ENCODE measurements around the gene BRIP1. TPM values are rescaled to one million over a fixed set of nuclear protein-coding genes. Genes with fewer than 3 reads are reported as not detected.

BRIP1 gene
- polyA plus RNA-seq, 1 of the 3 experiments (the other 2 are of a cell fraction), result 2.0 TPM

DNA sequence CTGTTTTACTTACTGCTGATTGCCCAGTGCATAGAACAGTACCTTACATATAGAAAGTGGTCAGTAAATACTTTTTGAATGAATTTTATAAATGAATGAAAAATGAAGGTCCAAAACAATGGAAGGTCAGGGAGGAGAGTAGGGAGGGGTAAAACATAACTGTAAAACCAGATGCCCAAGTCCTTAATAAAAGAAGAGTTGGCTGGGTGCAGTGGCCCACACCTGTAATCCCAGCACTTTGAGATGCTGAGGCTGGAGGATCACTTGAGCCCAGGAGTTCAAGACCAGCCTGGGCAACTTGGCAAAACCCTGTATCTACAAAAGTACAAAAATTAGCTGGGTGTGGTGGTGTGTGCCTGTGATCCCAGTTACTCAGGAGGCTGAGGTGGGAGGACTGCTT is 108.2 kb downstream of the BRIP1 start:
- Histone ChIP-seq H3K9me2 (no peaks in the 10 kb centered on the region), H3K4me1 (ENCODE audit: control insufficient read depth in 1 of 2, insufficient read depth in 2 of 2, low read depth in 1 of 2, low read length in 1 of 2) (peaks cover 0 to 13% of the 10 kb centered on the region in 2 experiments; a peak in 2 of 4 replicates), H3F3A (replicated peaks; ENCODE audit: insufficient read depth) (peaks cover 7% of the 10 kb centered on the region), H3K79me2 (ENCODE audit: insufficient read depth) (no peaks in the 10 kb centered on the region; the same call in 1 of the 2 replicates), H3K4me2 (no peak overlapping the region), H3K27me3 (ENCODE audit: insufficient read depth) (no peaks in the 10 kb centered on the region), H3K36me3 (replicated peaks in 1 of 2; ENCODE audit: control insufficient read depth in 1 of 2, insufficient read depth in 2 of 2, low read length in 1 of 2) (peaks cover 5 to 43% of the 10 kb centered on the region in 2 experiments), H3K27ac (ENCODE audit: low read depth in 2 of 2, low read length in 1 of 2) (peak overlapping the region in 1 of 2 experiments; percentile 89; a peak in 2 of 4 replicates), H3K9me3 (peaks cover 10% of the 10 kb centered on the region; the same call in 1 of the 2 replicates), H2AFZ (ENCODE audit: low read depth) (no peak overlapping the region), H4K20me1 (ENCODE audit: insufficient read depth) (no peaks in the 10 kb centered on the region), H3K9ac (no peak overlapping the region), H3K4me3 (ENCODE audit: low read depth in 2 of 2, low read length in 1 of 2) (no peak overlapping the region)
- CTCF ChIA-PET, result interaction anchor here (0.7 to 1.8 kb wide), 4 partner anchors 29 to 240 kb away, joined by 3 read pairs; no protein-coding TSS in a partner anchor
- TF ChIP-seq TEAD4 (IDR thresholded peaks at IDR 0.05; ENCODE audit: borderline replicate concordance, insufficient read depth), result no peak
- DNase-seq, result no peak
- POLR2A ChIA-PET, result no interaction called here

DNA sequence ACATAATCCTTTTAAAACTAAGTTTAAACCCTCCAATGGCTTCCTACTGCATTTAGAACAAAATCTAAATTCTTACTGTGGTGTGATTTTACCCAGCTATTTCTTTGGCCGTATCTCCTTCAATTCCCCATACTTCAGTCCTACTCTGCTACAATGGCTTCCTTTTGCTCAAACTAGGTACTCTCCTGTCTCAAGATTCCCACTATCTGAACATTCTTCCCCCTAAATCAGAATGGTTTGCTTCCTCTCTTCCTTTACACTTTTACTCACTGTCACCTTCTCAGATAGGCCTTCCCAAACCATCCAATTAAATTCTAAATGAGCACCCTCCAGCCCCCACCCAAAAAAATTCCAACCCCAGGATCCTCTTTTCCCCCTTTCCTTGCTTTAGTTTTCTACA is 109.2 kb downstream of the BRIP1 start:
- Histone ChIP-seq H4K20me1 (ENCODE audit: insufficient read depth) (no peaks in the 10 kb centered on the region), H3F3A (replicated peaks; ENCODE audit: insufficient read depth) (peaks cover 8% of the 10 kb centered on the region), H3K4me3 (ENCODE audit: low read depth in 2 of 2, low read length in 1 of 2) (no peak overlapping the region), H2AFZ (ENCODE audit: low read depth) (no peak overlapping the region), H3K9me2 (no peaks in the 10 kb centered on the region), H3K4me1 (ENCODE audit: control insufficient read depth in 1 of 2, insufficient read depth in 2 of 2, low read depth in 1 of 2, low read length in 1 of 2) (peaks cover 0 to 13% of the 10 kb centered on the region in 2 experiments; a peak in 2 of 4 replicates), H3K79me2 (ENCODE audit: insufficient read depth) (no peaks in the 10 kb centered on the region), H3K36me3 (replicated peaks in 1 of 2; ENCODE audit: control insufficient read depth in 1 of 2, insufficient read depth in 2 of 2, low read length in 1 of 2) (peaks cover 4 to 43% of the 10 kb centered on the region in 2 experiments), H3K27ac (ENCODE audit: low read depth in 2 of 2, low read length in 1 of 2) (peak overlapping the region in 1 of 2 experiments; percentile 5; a peak in 1 of 4 replicates), H3K4me2 (no peak overlapping the region), H3K9ac (no peak overlapping the region), H3K9me3 (0 out of 2 replicates have a peak, but pooled peaks cover 2% of the 10 kb centered on the region), H3K27me3 (ENCODE audit: insufficient read depth) (no peaks in the 10 kb centered on the region)
- no peak for TF ChIP-seq CHD2 (IDR thresholded peaks at IDR 0.05; ENCODE audit: low read length, partially characterized antibody)
- TF ChIP-seq, protein P1, sequence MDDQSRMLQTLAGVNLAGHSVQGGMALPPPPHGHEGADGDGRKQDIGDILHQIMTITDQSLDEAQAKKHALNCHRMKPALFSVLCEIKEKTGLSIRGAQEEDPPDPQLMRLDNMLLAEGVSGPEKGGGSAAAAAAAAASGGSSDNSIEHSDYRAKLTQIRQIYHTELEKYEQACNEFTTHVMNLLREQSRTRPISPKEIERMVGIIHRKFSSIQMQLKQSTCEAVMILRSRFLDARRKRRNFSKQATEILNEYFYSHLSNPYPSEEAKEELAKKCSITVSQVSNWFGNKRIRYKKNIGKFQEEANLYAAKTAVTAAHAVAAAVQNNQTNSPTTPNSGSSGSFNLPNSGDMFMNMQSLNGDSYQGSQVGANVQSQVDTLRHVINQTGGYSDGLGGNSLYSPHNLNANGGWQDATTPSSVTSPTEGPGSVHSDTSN (IDR thresholded peaks at IDR 0.05), result no peak
- no peak for TF ChIP-seq MEF2A (IDR thresholded peaks at IDR 0.05; ENCODE audit: borderline replicate concordance, low read depth)
- no peak for TF ChIP-seq FOSL2 (IDR thresholded peaks at IDR 0.05; ENCODE audit: borderline replicate concordance, low read depth)
- TF ChIP-seq JUND (IDR thresholded peaks at IDR 0.05), result no peak
- TF ChIP-seq NFIC (IDR thresholded peaks at IDR 0.05; ENCODE audit: borderline replicate concordance), result no peak
- no peak for TF ChIP-seq ELF1 (IDR thresholded peaks at IDR 0.05)
- no peak for TF ChIP-seq RFX5 (IDR thresholded peaks at IDR 0.05; ENCODE audit: low read length)
- no peak for TF ChIP-seq TEAD4 (IDR thresholded peaks at IDR 0.05; ENCODE audit: borderline replicate concordance, insufficient read depth)
- TF ChIP-seq SIN3A (IDR thresholded peaks at IDR 0.05; ENCODE audit: borderline replicate concordance, low read depth, low read length), result no peak
- ChIA-PET POLR2A (no interaction called here), CTCF (no interaction called here)
- WGBS (ENCODE audit: low lambda C conversion rate), result 100% methylated on average over 1 of the region's 1 CpG
- no peak for DNase-seq

DNA sequence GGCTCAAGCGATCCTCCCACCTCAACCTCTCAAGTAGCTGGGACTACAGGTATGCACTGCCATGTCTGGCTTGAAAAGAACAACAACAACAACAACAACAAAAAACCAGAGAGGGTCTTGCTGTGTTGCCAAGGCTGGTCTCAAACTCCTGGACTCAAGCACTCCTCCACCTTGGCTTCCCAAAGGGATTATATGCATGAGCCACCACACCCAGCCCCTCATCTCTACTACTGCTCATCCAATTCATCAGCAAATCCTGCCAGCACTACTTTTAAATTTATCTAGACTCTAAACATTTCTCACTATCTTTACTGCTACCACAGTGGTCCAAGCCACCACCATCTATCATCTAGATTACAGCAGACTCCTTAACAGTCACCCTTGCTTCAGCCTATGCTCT is 109.6 kb downstream of the BRIP1 start:
- POLR2A ChIA-PET, result no interaction called here

More for the DNA sequence above, 109.6 kb downstream of the BRIP1 start:
- peaks cover 4 to 43% of the 10 kb centered on the region in 2 experiments for H3K36me3 ChIP-seq (replicated peaks in 1 of 2; ENCODE audit: control insufficient read depth in 1 of 2, insufficient read depth in 2 of 2, low read length in 1 of 2)
- CTCF ChIA-PET, result no interaction called here
- 89% methylated on average over 1 of the region's 1 CpG for WGBS (ENCODE audit: low lambda C conversion rate)
- H3K27me3 ChIP-seq (ENCODE audit: insufficient read depth), result no peaks in the 10 kb centered on the region
- no peak overlapping the region for H3K4me3 ChIP-seq (ENCODE audit: low read depth in 2 of 2, low read length in 1 of 2)
- H3K4me2 ChIP-seq, result no peak overlapping the region
- H3K4me1 ChIP-seq (ENCODE audit: control insufficient read depth in 1 of 2, insufficient read depth in 2 of 2, low read depth in 1 of 2, low read length in 1 of 2), result peaks cover 0 to 13% of the 10 kb centered on the region in 2 experiments; a peak in 2 of 4 replicates
- DNase-seq, result no peak
- H3K9me2 ChIP-seq, result no peaks in the 10 kb centered on the region
- no peak overlapping the region for H2AFZ ChIP-seq (ENCODE audit: low read depth)
- H3K27ac ChIP-seq (ENCODE audit: low read depth in 2 of 2, low read length in 1 of 2), result no peak overlapping the region
- H4K20me1 ChIP-seq (ENCODE audit: insufficient read depth), result no peaks in the 10 kb centered on the region
- no peaks in the 10 kb centered on the region for H3K9me3 ChIP-seq
- TF ChIP-seq, protein P2, sequence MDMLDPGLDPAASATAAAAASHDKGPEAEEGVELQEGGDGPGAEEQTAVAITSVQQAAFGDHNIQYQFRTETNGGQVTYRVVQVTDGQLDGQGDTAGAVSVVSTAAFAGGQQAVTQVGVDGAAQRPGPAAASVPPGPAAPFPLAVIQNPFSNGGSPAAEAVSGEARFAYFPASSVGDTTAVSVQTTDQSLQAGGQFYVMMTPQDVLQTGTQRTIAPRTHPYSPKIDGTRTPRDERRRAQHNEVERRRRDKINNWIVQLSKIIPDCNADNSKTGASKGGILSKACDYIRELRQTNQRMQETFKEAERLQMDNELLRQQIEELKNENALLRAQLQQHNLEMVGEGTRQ (IDR thresholded peaks at IDR 0.05; ENCODE audit: borderline replicate concordance, low read depth, low read length), result no peak
- TF ChIP-seq, protein P3, sequence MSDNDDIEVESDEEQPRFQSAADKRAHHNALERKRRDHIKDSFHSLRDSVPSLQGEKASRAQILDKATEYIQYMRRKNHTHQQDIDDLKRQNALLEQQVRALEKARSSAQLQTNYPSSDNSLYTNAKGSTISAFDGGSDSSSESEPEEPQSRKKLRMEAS (IDR thresholded peaks at IDR 0.05; ENCODE audit: low read depth), result no peak
- no peak for TF ChIP-seq FOSL2 (IDR thresholded peaks at IDR 0.05; ENCODE audit: borderline replicate concordance, low read depth)
- TF ChIP-seq, protein P4, sequence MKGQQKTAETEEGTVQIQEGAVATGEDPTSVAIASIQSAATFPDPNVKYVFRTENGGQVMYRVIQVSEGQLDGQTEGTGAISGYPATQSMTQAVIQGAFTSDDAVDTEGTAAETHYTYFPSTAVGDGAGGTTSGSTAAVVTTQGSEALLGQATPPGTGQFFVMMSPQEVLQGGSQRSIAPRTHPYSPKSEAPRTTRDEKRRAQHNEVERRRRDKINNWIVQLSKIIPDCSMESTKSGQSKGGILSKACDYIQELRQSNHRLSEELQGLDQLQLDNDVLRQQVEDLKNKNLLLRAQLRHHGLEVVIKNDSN (IDR thresholded peaks at IDR 0.05; ENCODE audit: borderline replicate concordance, low read depth), result no peak
- H3K79me2 ChIP-seq (ENCODE audit: insufficient read depth), result no peaks in the 10 kb centered on the region
- H3K9ac ChIP-seq, result no peak overlapping the region
- H3F3A ChIP-seq (replicated peaks; ENCODE audit: insufficient read depth), result peaks cover 8% of the 10 kb centered on the region

All from SK-N-SH (cell line).